ENCODE data around the gene SLC51B. TPM values are rescaled to one million over a fixed set of nuclear protein-coding genes. Genes with fewer than 3 reads are reported as not detected.

SLC51B gene
- polyA plus RNA-seq, 1 donor from 2014 or later = not detected

- H3K9ac ChIP-seq (ENCODE audit: low read length) = peak within 1 kb of the TSS; percentile 80
- peak within 1 kb of the TSS; percentile 96 for H3K4me3 ChIP-seq (ENCODE audit: low read length)
- no peaks in the 10 kb centered on the region for H3K36me3 ChIP-seq (ENCODE audit: insufficient read depth, low read length)
- H3K4me2 ChIP-seq (ENCODE audit: low read length) = peak within 1 kb of the TSS; percentile 70
- no peaks in the 10 kb centered on the region for H4K20me1 ChIP-seq (ENCODE audit: insufficient read depth)
- peaks cover 3% of the 10 kb centered on the region for H3K79me2 ChIP-seq (replicated peaks; ENCODE audit: insufficient read depth, low read length)
- no peak for TF ChIP-seq SMC3 (conservative IDR thresholded peaks at IDR 0.05; ENCODE audit: poor library complexity)
- TF ChIP-seq TAF1 (IDR thresholded peaks at IDR 0.05; ENCODE audit: low read depth) = peak; percentile 45
- TF ChIP-seq, protein P1, sequence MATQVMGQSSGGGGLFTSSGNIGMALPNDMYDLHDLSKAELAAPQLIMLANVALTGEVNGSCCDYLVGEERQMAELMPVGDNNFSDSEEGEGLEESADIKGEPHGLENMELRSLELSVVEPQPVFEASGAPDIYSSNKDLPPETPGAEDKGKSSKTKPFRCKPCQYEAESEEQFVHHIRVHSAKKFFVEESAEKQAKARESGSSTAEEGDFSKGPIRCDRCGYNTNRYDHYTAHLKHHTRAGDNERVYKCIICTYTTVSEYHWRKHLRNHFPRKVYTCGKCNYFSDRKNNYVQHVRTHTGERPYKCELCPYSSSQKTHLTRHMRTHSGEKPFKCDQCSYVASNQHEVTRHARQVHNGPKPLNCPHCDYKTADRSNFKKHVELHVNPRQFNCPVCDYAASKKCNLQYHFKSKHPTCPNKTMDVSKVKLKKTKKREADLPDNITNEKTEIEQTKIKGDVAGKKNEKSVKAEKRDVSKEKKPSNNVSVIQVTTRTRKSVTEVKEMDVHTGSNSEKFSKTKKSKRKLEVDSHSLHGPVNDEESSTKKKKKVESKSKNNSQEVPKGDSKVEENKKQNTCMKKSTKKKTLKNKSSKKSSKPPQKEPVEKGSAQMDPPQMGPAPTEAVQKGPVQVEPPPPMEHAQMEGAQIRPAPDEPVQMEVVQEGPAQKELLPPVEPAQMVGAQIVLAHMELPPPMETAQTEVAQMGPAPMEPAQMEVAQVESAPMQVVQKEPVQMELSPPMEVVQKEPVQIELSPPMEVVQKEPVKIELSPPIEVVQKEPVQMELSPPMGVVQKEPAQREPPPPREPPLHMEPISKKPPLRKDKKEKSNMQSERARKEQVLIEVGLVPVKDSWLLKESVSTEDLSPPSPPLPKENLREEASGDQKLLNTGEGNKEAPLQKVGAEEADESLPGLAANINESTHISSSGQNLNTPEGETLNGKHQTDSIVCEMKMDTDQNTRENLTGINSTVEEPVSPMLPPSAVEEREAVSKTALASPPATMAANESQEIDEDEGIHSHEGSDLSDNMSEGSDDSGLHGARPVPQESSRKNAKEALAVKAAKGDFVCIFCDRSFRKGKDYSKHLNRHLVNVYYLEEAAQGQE (IDR thresholded peaks at IDR 0.05; ENCODE audit: borderline replicate concordance) = peak; percentile 44
- TF ChIP-seq MXI1 (conservative IDR thresholded peaks at IDR 0.05; ENCODE audit: poor library complexity, severe bottlenecking) = peak; percentile 93
- TF ChIP-seq POLR2AphosphoS5 (IDR thresholded peaks at IDR 0.05) = peak; percentile 95
- H3F3A ChIP-seq (ENCODE audit: insufficient read depth, low read length, poor library complexity, severe bottlenecking) = no peaks in the 10 kb centered on the region
- no peaks in the 10 kb centered on the region for H3K27me3 ChIP-seq (ENCODE audit: insufficient read depth, low read depth, low read length)
- H3K27ac ChIP-seq (ENCODE audit: low read length) = peak within 1 kb of the TSS; percentile 7
- no peaks in the 10 kb centered on the region for H3K9me2 ChIP-seq (ENCODE audit: insufficient read depth, low read length)
- H3K9me3 ChIP-seq (ENCODE audit: low read length) = no peaks in the 10 kb centered on the region
- H2AFZ ChIP-seq (ENCODE audit: low read depth, low read length) = peak within 1 kb of the TSS; percentile 74
Measured at GRCh38 chr15:65028921-65029735, 16.1 kb upstream of the SLC51B start, which contains the start of gene MTFMT. TSS of gene MTFMT (minus strand) at chr15:65029639. CDS start at chr15:65029613, 26 bp downstream.

- H3K4me2 ChIP-seq (ENCODE audit: low read length) = no peak overlapping the region
Measured at GRCh38 chr15:65029736-65030208, 15.4 kb upstream of the SLC51B start.

More at GRCh38 chr15:65029736-65030208, 15.4 kb upstream of the SLC51B start:
- no peak overlapping the region for H3K9ac ChIP-seq (ENCODE audit: low read length)
- no peaks in the 10 kb centered on the region for H3K9me2 ChIP-seq (ENCODE audit: insufficient read depth, low read length)
- H3K27me3 ChIP-seq (ENCODE audit: insufficient read depth, low read depth, low read length) = no peaks in the 10 kb centered on the region
- H3F3A ChIP-seq (ENCODE audit: insufficient read depth, low read length, poor library complexity, severe bottlenecking) = no peaks in the 10 kb centered on the region
- H3K4me3 ChIP-seq (ENCODE audit: low read length) = peak overlapping the region; percentile 96
- peaks cover 3% of the 10 kb centered on the region for H3K79me2 ChIP-seq (replicated peaks; ENCODE audit: insufficient read depth, low read length)
- no peaks in the 10 kb centered on the region for H4K20me1 ChIP-seq (ENCODE audit: insufficient read depth)
- no peaks in the 10 kb centered on the region for H3K9me3 ChIP-seq (ENCODE audit: low read length)
- no peaks in the 10 kb centered on the region for H3K36me3 ChIP-seq (ENCODE audit: insufficient read depth, low read length)
- no peak overlapping the region for H3K27ac ChIP-seq (ENCODE audit: low read length)
- H2AFZ ChIP-seq (ENCODE audit: low read depth, low read length) = no peak overlapping the region
- TF ChIP-seq, protein P2, sequence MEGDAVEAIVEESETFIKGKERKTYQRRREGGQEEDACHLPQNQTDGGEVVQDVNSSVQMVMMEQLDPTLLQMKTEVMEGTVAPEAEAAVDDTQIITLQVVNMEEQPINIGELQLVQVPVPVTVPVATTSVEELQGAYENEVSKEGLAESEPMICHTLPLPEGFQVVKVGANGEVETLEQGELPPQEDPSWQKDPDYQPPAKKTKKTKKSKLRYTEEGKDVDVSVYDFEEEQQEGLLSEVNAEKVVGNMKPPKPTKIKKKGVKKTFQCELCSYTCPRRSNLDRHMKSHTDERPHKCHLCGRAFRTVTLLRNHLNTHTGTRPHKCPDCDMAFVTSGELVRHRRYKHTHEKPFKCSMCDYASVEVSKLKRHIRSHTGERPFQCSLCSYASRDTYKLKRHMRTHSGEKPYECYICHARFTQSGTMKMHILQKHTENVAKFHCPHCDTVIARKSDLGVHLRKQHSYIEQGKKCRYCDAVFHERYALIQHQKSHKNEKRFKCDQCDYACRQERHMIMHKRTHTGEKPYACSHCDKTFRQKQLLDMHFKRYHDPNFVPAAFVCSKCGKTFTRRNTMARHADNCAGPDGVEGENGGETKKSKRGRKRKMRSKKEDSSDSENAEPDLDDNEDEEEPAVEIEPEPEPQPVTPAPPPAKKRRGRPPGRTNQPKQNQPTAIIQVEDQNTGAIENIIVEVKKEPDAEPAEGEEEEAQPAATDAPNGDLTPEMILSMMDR (IDR thresholded peaks at IDR 0.05; ENCODE audit: poor library complexity, severe bottlenecking) = no peak

Measured in neural cell (in vitro differentiated cells).